Esophagus (tissue), 2 donors: ENCODE data around the gene LARGE1. TPM values are rescaled to one million over a fixed set of nuclear protein-coding genes. Genes with fewer than 3 reads are reported as not detected.
A peak's percentile ranks its signal among the peaks of the same experiment; 100 is the strongest.

Source experiments
- H3K27ac ChIP-seq, 2 donors: one replicate each; pipeline ENCODE4 v1.5.1; 2013; ENCODE audit warnings: low read depth in 2 of 2, mild to moderate bottlenecking in 2 of 2, inconsistent platforms in 1 of 2, low read length in 1 of 2, moderate library complexity in 1 of 2
- H3K27me3 ChIP-seq, 2 donors: one replicate each; pipeline ENCODE4 v1.6.1; 2013; ENCODE audit warnings: low read length in 2 of 2, control low read depth in 1 of 2, mild to moderate bottlenecking in 1 of 2; ENCODE audit not compliant: insufficient read depth in 2 of 2, control insufficient read depth in 1 of 2
- H3K36me3 ChIP-seq, 2 donors: one replicate each; pipeline ENCODE4 v1.6.1; 2013; ENCODE audit warnings: low read length in 1 of 2; ENCODE audit not compliant: control insufficient read depth in 2 of 2, insufficient read depth in 2 of 2
- H3K4me1 ChIP-seq, 2 donors: one replicate each; pipeline ENCODE4 v1.6.1; 2013; ENCODE audit warnings: low read length in 1 of 2; ENCODE audit not compliant: control insufficient read depth in 2 of 2, insufficient read depth in 2 of 2
- H3K4me3 ChIP-seq, 2 donors: one replicate each; pipeline ENCODE4 v1.5.1; 2013; ENCODE audit warnings: low read length in 2 of 2, mild to moderate bottlenecking in 2 of 2, low read depth in 1 of 2, moderate library complexity in 1 of 2
- H3K9me3 ChIP-seq, 2 donors: one replicate each; pipeline ENCODE4 v1.6.1; 2013; ENCODE audit warnings: mild to moderate bottlenecking in 2 of 2, low read depth in 1 of 2, low read length in 1 of 2, moderate library complexity in 1 of 2; ENCODE audit not compliant: control insufficient read depth in 2 of 2, insufficient read depth in 1 of 2
- WGBS, 2 donors: extraction: QIAGEN DNeasy Blood & Tissue Kit; methylation state at CpG; one replicate each; pipeline ENCODE4 v1.1.7; 2013; 5-methylcytosine and 5-hydroxymethylcytosine counted together
- polyA plus RNA-seq, 2 donors: library from polyadenylated mRNA; stranded (reverse); fragments of 200-250 nt; gene quantifications; one replicate each; pipeline ENCODE4 v1.2.3, GENCODE V29; 2013
- donor health status: healthy with polysubstance abuse.
- donor health status: Bipolar disorder and iron deficiency.

The LARGE1 gene
- polyA plus RNA-seq, 2 donors = 2.0 to 2.5 TPM

GRCh38 chr22:33803371-33804282 lies 116.6 kb downstream of the LARGE1 start:
- H3K9me3 ChIP-seq = no peaks in the 10 kb centered on the region
- WGBS, 2 donors = 33 to 57% methylated on average over 7 of the region's 7 CpGs
- no peaks in the 10 kb centered on the region for H3K36me3 ChIP-seq
- no peak overlapping the region for H3K4me3 ChIP-seq
- H3K4me1 ChIP-seq = no peaks in the 10 kb centered on the region
- H3K27ac ChIP-seq = no peak overlapping the region
- H3K27me3 ChIP-seq = no peaks in the 10 kb centered on the region

DNA sequence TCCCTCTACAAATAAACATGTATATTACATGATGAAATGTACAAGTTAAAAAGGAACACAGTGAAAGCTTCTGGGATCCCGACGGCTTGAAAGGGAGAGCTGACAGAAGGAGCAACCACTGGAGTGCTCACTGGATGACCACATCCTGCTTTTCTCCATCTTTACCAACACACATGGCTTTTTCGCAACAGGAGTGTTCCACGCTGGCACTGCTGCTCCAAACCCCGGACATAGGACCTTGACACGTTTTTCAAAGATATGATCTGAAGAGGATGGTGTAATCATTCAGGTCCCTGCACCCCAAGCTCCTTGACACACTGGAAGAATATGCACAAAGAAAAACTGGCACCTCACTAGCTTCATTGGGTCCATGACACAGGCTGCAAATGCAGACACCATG lies 121.9 kb downstream of the LARGE1 start:
- Histone ChIP-seq H3K27me3 (no peaks in the 10 kb centered on the region), H3K4me3 (no peak overlapping the region), H3K27ac (no peak overlapping the region), H3K9me3 (no peaks in the 10 kb centered on the region), H3K4me1 (no peaks in the 10 kb centered on the region), H3K36me3 (no peaks in the 10 kb centered on the region)
- WGBS, 2 donors = 75 to 83% methylated on average over 6 of the region's 6 CpGs

DNA sequence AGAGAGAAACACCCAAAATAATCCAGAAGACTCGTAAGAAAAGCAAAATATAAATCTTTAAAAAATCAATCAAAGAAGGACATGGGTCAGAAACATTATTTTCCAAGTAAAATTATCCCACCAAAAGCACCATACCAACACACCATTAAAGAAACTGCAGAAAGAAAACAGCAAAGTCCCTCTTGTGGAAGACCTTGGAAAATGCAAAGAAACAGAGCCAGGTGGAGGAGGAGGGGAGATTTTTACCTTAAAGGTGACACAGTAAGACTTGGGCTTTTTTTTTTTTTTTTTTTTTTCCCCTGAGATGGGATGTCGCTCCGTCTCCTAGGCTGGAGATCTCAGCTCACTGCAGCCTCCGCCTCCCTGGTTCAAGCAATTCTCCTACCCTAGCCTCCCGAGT lies 123.8 kb downstream of the LARGE1 start:
- WGBS, 2 donors = 95% methylated on average over 5 of the region's 5 CpGs
- no peak overlapping the region for H3K4me3 ChIP-seq
- no peaks in the 10 kb centered on the region for H3K9me3 ChIP-seq
- H3K27me3 ChIP-seq = no peaks in the 10 kb centered on the region
- H3K36me3 ChIP-seq = no peaks in the 10 kb centered on the region
- no peak overlapping the region for H3K27ac ChIP-seq
- no peaks in the 10 kb centered on the region for H3K4me1 ChIP-seq

DNA sequence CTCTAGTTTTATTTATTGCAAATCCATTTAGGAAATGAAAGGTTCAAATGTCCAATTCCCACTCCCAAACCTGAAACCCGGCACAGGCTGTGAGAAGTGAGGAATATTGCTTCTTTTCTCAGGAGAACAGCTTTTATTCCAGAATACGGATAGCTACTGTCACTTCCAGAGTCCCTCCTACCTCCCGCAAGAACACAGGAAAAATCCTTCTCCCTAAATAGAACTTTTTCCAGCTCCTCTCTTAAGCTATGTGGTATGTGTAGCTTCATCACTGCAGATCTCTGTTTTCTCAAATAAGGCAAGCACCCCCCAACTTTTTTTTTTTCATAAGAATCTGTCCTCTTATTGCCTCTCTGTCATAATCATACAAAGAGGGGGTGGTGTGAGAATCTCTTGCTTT lies 126.8 kb downstream of the LARGE1 start:
- Histone ChIP-seq H3K36me3 (no peaks in the 10 kb centered on the region), H3K4me1 (no peaks in the 10 kb centered on the region), H3K27me3 (no peaks in the 10 kb centered on the region), H3K4me3 (no peak overlapping the region), H3K27ac (peak overlapping the region in 1 of 2 donors; percentile 36), H3K9me3 (peaks cover 0 to 5% of the 10 kb centered on the region in 2 donors)
- WGBS, 2 donors = 63 to 65% methylated on average over 3 of the region's 3 CpGs

DNA sequence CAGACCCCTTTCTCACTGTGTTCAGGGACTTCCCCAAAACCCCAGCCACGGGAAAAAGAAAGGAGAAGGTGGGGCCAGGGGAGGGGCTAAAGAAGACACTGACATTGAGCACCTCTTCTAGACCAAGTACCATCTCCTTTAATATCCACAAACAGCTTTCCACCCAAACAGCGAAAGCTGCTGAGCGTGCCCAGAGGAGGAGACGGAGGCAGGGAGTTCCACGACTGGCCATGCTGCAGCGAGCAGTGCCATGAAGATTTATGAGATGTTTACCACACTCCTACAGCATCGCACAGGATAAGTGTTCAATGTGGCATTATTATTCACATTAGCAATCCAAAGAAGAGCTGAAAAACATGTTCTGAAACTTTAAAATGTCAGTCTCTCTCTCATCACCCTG lies 127.4 kb downstream of the LARGE1 start:
- no peak overlapping the region for H3K27ac ChIP-seq
- H3K36me3 ChIP-seq = no peaks in the 10 kb centered on the region
- H3K4me3 ChIP-seq = no peak overlapping the region
- H3K9me3 ChIP-seq = peaks cover 0 to 8% of the 10 kb centered on the region in 2 donors
- H3K27me3 ChIP-seq = no peaks in the 10 kb centered on the region
- H3K4me1 ChIP-seq = no peaks in the 10 kb centered on the region
- WGBS, 2 donors = 42 to 47% methylated on average over 7 of the region's 7 CpGs

DNA sequence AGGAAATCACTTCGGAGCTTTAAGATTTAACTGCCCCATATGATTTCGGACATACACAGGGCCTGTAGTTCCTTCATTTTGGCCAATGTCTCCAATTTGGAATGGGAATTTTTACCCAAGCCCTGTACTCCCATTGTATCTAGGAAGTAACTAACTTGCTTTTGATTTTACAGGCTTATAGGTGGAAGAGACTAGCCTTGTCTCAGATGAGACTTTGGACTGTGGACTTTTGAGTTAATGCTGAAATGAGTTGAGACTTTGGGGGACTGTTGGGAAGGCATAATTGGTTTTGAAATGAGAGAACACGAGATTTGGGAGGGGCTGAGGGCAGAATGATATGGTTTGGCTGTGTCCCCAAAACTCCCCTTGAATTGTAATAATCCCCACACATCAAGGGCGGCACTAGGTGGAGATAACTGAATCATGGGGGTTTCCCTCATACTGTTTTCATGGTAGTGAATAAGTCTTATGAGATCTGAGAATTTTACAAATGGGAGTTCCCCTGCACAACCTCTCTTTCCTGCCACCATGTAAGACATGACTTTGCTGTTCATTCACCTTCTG lies 130.5 kb downstream of the LARGE1 start:
- no peak overlapping the region for H3K27ac ChIP-seq
- H3K4me1 ChIP-seq = no peaks in the 10 kb centered on the region
- no peaks in the 10 kb centered on the region for H3K27me3 ChIP-seq
- H3K36me3 ChIP-seq = no peaks in the 10 kb centered on the region
- peaks cover 0 to 9% of the 10 kb centered on the region in 2 donors for H3K9me3 ChIP-seq
- no peak overlapping the region for H3K4me3 ChIP-seq
- WGBS, 2 donors = 79 to 81% methylated on average over 4 of the region's 4 CpGs

DNA sequence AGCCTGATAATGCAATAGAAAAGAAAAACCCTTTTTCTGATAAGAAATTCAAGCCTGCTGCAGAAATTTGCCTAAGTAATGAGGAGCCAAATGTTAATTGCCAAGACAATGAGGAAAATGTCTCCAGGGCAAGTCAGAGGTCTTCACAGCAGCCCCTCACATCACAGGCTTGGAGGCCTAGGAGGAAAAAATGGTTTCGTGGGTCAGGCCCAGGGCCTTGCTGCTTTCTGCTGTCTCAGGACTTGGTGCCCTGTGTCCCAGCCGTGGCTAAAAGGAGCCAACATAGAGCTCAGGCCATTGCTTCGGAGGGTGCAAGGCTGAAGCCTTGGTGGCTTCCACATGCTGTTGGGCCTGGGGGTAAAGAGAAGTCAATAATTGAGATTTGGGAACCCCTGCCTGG lies 131.3 kb downstream of the LARGE1 start:
- H3K27me3 ChIP-seq = no peaks in the 10 kb centered on the region
- WGBS, 2 donors = 88 to 91% methylated on average over 3 of the region's 3 CpGs
- peaks cover 0 to 9% of the 10 kb centered on the region in 2 donors for H3K9me3 ChIP-seq
- no peaks in the 10 kb centered on the region for H3K36me3 ChIP-seq
- no peaks in the 10 kb centered on the region for H3K4me1 ChIP-seq
- H3K27ac ChIP-seq = no peak overlapping the region
- H3K4me3 ChIP-seq = no peak overlapping the region

DNA sequence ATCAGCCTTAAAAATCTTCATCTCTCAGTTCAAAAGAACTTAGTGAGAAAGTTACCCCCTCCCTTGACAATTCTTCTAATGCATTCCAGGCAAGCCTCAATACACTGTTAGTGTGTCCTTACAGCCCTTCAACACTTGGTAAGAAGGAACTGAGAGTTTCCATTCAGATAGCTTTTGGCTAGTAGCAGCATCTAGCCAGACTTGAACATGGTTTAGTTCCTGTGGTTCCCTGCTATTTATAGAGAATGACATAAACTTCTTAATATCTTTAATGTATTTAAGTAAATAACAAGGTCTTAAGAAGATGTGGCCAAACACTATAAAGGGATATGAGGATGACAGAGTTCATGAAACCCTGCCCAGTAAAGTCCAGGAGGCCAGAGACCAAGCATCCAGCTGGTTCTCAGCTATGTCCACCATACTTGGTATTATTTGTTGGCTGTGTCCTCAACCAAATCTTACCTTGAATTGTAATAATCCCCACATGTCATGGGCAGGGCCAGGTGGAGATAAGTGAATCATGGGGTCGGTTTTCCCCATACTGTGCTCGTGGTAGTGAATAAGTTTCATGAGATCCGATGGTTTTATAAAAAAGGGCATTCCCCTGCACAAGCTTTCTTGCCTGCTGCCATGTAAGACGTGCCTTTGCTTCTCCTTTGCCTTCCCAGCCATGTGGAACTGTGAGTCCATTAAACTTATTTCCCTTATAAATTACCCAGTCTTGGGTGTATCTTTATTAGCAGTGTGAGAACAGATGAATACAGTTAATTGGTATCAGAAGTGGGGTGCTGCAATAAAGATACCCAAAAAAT lies 132.4 kb downstream of the LARGE1 start:
- Histone ChIP-seq H3K4me3 (no peak overlapping the region), H3K27me3 (no peaks in the 10 kb centered on the region), H3K4me1 (no peaks in the 10 kb centered on the region), H3K36me3 (no peaks in the 10 kb centered on the region), H3K9me3 (peaks cover 0 to 9% of the 10 kb centered on the region in 2 donors), H3K27ac (no peak overlapping the region)
- 85 to 88% methylated on average over 4 of the region's 4 CpGs for WGBS, 2 donors

DNA sequence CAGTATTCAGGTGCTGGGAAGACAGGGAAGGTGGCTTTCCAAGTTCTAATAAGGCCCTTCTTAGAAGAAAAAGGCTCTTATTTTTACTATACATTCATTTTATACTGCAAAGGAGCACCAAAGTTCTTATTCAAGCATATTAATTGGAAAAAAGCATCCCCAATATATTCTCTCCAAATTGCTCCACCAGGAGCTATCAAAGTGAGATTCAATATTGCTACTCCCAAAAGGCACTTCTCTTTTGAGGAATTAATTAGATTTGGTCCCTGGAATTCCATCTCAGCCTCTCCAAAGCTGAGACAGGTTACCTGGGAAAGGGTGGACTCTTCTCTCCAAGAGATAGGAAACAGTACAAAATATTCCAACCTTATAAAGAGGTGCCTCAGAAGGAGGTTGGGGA lies 134.1 kb downstream of the LARGE1 start:
- Histone ChIP-seq H3K27ac (no peak overlapping the region), H3K9me3 (peaks cover 0 to 9% of the 10 kb centered on the region in 2 donors), H3K36me3 (no peaks in the 10 kb centered on the region), H3K4me1 (no peaks in the 10 kb centered on the region), H3K27me3 (no peaks in the 10 kb centered on the region), H3K4me3 (no peak overlapping the region)
